Breast epithelium (tissue), 3 donors: ENCODE measurements around the gene SPATA25.
"Not testable (repeated sequence)": the region's sequence is repeated elsewhere in the genome, so short reads cannot be mapped to it uniquely, and the experiment has no call there.

Experiments used
- POLR2A ChIP-seq: fragments of 450-650 bp; IDR thresholded peaks from one replicate; pipeline ENCODE4 v1.6.1; 2016; ENCODE audit warnings: antibody characterized with exemption, mild to moderate bottlenecking, moderate library complexity
- POLR2AphosphoS5 ChIP-seq, 3 donors: sonication (generic); formaldehyde crosslinking; IDR thresholded peaks; one replicate each; pipeline ENCODE4 v1.6.1; 2017; ENCODE audit warnings: antibody characterized with exemption in 3 of 3

DNA sequence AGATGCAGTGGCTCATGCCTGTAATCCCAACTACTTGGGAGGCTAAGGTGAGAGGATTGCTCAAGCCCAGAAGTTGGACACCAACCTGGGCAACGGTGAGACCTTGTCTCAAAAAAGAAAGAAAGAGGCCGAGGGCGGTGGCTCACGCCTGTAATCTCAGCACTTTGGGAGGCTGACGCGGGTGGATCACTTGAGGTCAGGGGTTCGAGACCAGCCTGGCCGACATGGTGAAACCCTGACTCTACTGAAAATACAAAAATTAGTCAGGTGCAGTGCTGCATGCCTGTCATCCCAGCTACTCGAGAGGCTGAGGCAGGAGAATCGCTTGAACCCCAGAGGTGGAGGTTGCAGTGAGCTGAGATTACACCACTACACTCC is 13.3 kb downstream of the SPATA25 start:
- TF ChIP-seq POLR2A; POLR2AphosphoS5 (IDR thresholded peaks at IDR 0.05): not testable (repeated sequence)
